GM23248 (cell line): ENCODE results near the gene WDR43. TPM values are rescaled to one million over a fixed set of nuclear protein-coding genes. Genes with fewer than 3 reads are reported as not detected.

ENCODE experiments used
- DNase-seq: peaks from one replicate; pipeline ENCODE4 v3.0.0-alpha.2; 2015
- H2AFZ ChIP-seq: fragments of 200-600 bp; sonication (generic); 2 replicates; pipeline ENCODE4 v1.6.1; 2016; ENCODE audit warnings: antibody characterized with exemption
- H3F3A ChIP-seq: fragments of 200-600 bp; sonication (generic); 2 replicates; pipeline ENCODE4 v1.6.1; 2016; ENCODE audit warnings: mild to moderate bottlenecking, antibody characterized with exemption, mixed run types; ENCODE audit not compliant: insufficient read depth
- H3K27ac ChIP-seq: fragments of 200-600 bp; sonication (generic); 2 replicates; pipeline ENCODE4 v1.5.1; 2016; ENCODE audit warnings: mild to moderate bottlenecking
- H3K27me3 ChIP-seq: fragments of 200-600 bp; sonication (generic); replicated peaks from 2 replicates; pipeline ENCODE4 v1.6.1; 2016; ENCODE audit warnings: mild to moderate bottlenecking; ENCODE audit not compliant: insufficient read depth
- H3K36me3 ChIP-seq: fragments of 200-600 bp; sonication (generic); 2 replicates; pipeline ENCODE4 v1.6.1; 2016; ENCODE audit warnings: low read depth, mild to moderate bottlenecking
- H3K4me1 ChIP-seq: fragments of 200-600 bp; sonication (generic); 2 replicates; pipeline ENCODE4 v1.6.1; 2016; ENCODE audit warnings: mild to moderate bottlenecking; ENCODE audit not compliant: insufficient read depth
- H3K4me2 ChIP-seq: fragments of 200-600 bp; sonication (generic); one replicate; pipeline ENCODE4 v1.6.1; 2016; ENCODE audit warnings: mild to moderate bottlenecking; ENCODE audit not compliant: unreplicated experiment
- H3K4me3 ChIP-seq: fragments of 200-600 bp; sonication (generic); 2 replicates; pipeline ENCODE4 v1.5.1; 2016; ENCODE audit warnings: mild to moderate bottlenecking
- H3K79me2 ChIP-seq: fragments of 200-600 bp; sonication (generic); 2 replicates; pipeline ENCODE4 v1.6.1; 2016; ENCODE audit warnings: mild to moderate bottlenecking; ENCODE audit not compliant: insufficient read depth
- H3K9ac ChIP-seq: fragments of 200-600 bp; sonication (generic); 2 replicates; pipeline ENCODE4 v1.6.1; 2016; ENCODE audit warnings: mild to moderate bottlenecking
- H3K9me2 ChIP-seq: fragments of 200-600 bp; sonication (generic); 2 replicates; pipeline ENCODE4 v1.6.1; 2016; ENCODE audit warnings: mixed run types, mild to moderate bottlenecking, moderate library complexity; ENCODE audit not compliant: insufficient read depth
- H3K9me3 ChIP-seq: fragments of 200-600 bp; sonication (generic); one replicate; pipeline ENCODE4 v1.6.1; 2017; ENCODE audit warnings: low read depth
- H4K20me1 ChIP-seq: fragments of 200-600 bp; sonication (generic); 2 replicates; pipeline ENCODE4 v1.6.0; 2016; ENCODE audit not compliant: insufficient read depth
- EZH2 ChIP-seq: fragments of 200-600 bp; sonication (generic); IDR thresholded peaks from 2 replicates; pipeline ENCODE4 v1.6.1; 2018; ENCODE audit warnings: antibody characterized with exemption, mild to moderate bottlenecking; ENCODE audit not compliant: insufficient read depth, poor library complexity, severe bottlenecking
- EZH2phosphoT487 ChIP-seq: fragments of 200-600 bp; sonication (generic); IDR thresholded peaks from 2 replicates; pipeline ENCODE4 v1.6.1; 2018; ENCODE audit warnings: antibody characterized with exemption, moderate library complexity, mild to moderate bottlenecking, low read depth; ENCODE audit not compliant: insufficient read depth
- WGBS, 2 experiments: methylation state at CpG; one replicate each; pipeline ENCODE4 v1.1.6; 2015 to 2017; ENCODE audit warnings: low lambda C conversion rate in 2 of 2, low coverage in 1 of 2; ENCODE audit errors: missing lambda C conversion rate in 2 of 2; 5-methylcytosine and 5-hydroxymethylcytosine counted together
- in situ Hi-C: fragments of 300-500 bp; cut with MboI; formaldehyde crosslinking; loops from 2 replicates; pipeline ENCODE4 v1.15.0; 2020
- polyA plus RNA-seq: library from polyadenylated mRNA; unstranded; fragments of >200 nt; fragmentation: Nextera tagmentation; extraction: Ambion mirVana; gene quantifications from 2 replicates; pipeline ENCODE4 v1.2.1, GENCODE V29; 2016
- total RNA-seq: library from RNA; depleted of rRNA; stranded (reverse); fragments of >200 nt; shearing (Covaris generic); gene quantifications from 2 replicates; pipeline ENCODE4 v1.2.3, GENCODE V29; 2014

Gene WDR43
- total and polyA plus RNA-seq, 2 experiments from 2014 or later, result 31.3 to 71.8 TPM

DNA sequence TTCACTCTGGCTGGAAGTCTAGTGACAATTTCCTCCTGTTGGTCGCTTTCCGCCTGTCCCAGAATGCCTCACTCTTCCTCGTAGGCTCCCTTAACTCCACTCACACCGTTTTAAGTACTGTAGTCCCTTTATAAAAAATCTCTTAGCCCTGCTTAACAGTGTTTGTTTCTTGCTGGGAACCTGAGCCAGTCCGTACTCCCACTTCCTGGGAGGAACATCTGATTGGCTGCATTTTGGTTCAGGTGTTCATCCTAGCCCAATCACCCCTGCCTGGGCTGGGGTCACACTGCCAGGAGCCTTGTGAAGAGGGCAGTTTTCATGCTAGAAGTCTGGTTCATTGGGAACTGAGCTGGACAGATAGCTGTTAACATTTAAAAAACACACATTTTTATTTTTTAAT, 61.0 kb downstream of the WDR43 start:
- H3K4me1 ChIP-seq, result peaks cover 21% of the 10 kb centered on the region
- in situ Hi-C loops, result loop anchor here (5.0 to 25.0 kb wide), 3 partner anchors 247 to 1107 kb away; no protein-coding TSS in a partner anchor
- no peaks in the 10 kb centered on the region for H3K27me3 ChIP-seq
- no peaks in the 10 kb centered on the region for H3K9me3 ChIP-seq
- 25 to 30% methylated on average over 5 of the region's 5 CpGs for WGBS, 2 experiments
- H3K27ac ChIP-seq, result no peak overlapping the region
- H3K9me2 ChIP-seq, result no peaks in the 10 kb centered on the region
- TF ChIP-seq EZH2phosphoT487, result no peak
- no peak overlapping the region for H3K4me2 ChIP-seq
- H3K79me2 ChIP-seq, result no peaks in the 10 kb centered on the region
- H3K9ac ChIP-seq, result no peak overlapping the region
- H2AFZ ChIP-seq, result no peak overlapping the region
- H4K20me1 ChIP-seq, result no peaks in the 10 kb centered on the region
- no peak for DNase-seq
- H3F3A ChIP-seq, result peaks cover 15% of the 10 kb centered on the region
- H3K4me3 ChIP-seq, result no peak overlapping the region
- H3K36me3 ChIP-seq, result no peaks in the 10 kb centered on the region

DNA sequence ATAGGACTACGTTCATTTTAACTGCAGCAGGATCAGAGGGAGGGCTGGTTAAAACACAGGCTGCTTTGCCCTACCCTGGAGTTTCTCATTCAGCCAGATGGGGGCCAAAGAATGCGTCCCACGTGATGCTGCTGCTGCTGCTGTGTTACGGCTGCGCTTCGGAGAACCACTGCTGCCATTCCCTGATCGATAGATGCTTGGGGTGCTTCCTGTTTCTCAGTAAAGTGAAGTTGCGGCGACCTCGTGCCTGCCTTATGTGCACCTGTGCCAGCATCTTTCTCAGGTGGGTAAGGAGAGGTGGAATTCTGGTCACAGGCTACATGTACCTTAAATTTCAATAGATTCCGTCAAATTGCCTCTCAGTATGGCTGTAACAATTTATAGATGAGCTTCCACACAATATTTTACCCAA, 62.0 kb downstream of the WDR43 start:
- Histone ChIP-seq H3K4me3 (peak overlapping the region; percentile 63), H3K36me3 (no peaks in the 10 kb centered on the region), H3K9me3 (no peaks in the 10 kb centered on the region), H3K4me2 (peak overlapping the region; percentile 82), H3F3A (peaks cover 9% of the 10 kb centered on the region), H3K79me2 (no peaks in the 10 kb centered on the region), H2AFZ (peak overlapping the region; percentile 73), H3K9ac (peak overlapping the region; percentile 53), H4K20me1 (no peaks in the 10 kb centered on the region), H3K4me1 (peaks cover 15% of the 10 kb centered on the region), H3K9me2 (no peaks in the 10 kb centered on the region), H3K27ac (no peak overlapping the region), H3K27me3 (no peaks in the 10 kb centered on the region)
- DNase-seq, result peak; percentile 74
- TF ChIP-seq EZH2phosphoT487 (no peak), EZH2 (no peak)
- in situ Hi-C loops, result loop anchor here (5.0 to 25.0 kb wide), 3 partner anchors 246 to 1106 kb away; no protein-coding TSS in a partner anchor
- 9 to 13% methylated on average over 11 of the region's 11 CpGs for WGBS, 2 experiments

DNA sequence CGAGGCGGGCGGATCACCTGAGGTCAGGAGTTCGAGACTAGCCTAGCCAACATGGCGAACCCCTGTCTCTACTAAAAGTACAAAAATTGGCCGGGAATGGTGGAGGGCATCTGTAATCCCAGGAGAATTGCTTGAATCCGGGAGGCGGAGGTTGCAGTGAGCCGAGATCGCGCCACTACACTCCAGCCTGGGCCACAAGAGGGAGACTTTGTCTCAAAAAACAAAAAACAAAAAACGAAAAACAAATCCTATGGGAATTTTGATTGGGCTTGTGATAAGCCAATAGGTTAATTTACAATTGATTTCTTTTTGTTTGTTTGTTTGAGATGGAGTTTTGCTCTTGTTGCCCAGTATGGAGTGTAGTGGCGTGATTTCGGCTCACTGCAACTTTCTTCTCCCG, 62.4 kb downstream of the WDR43 start:
- H3K27ac ChIP-seq, result no peak overlapping the region
- H3K9me2 ChIP-seq, result no peaks in the 10 kb centered on the region
- in situ Hi-C loops, result loop anchor here (5.0 to 25.0 kb wide), 3 partner anchors 245 to 1105 kb away; no protein-coding TSS in a partner anchor
- no peaks in the 10 kb centered on the region for H3K9me3 ChIP-seq
- 12 to 16% methylated on average over 15 of the region's 15 CpGs for WGBS, 2 experiments
- DNase-seq, result peak; percentile 54
- peak overlapping the region; percentile 63 for H3K4me3 ChIP-seq
- no peak for TF ChIP-seq EZH2phosphoT487
- no peak for TF ChIP-seq EZH2
- H3K36me3 ChIP-seq, result no peaks in the 10 kb centered on the region
- H2AFZ ChIP-seq, result peak overlapping the region; percentile 73
- H3K4me2 ChIP-seq, result peak overlapping the region; percentile 82
- no peaks in the 10 kb centered on the region for H4K20me1 ChIP-seq
- H3K79me2 ChIP-seq, result no peaks in the 10 kb centered on the region
- H3K4me1 ChIP-seq, result peaks cover 10% of the 10 kb centered on the region
- H3F3A ChIP-seq, result peaks cover 4% of the 10 kb centered on the region
- peak overlapping the region; percentile 53 for H3K9ac ChIP-seq
- no peaks in the 10 kb centered on the region for H3K27me3 ChIP-seq

DNA sequence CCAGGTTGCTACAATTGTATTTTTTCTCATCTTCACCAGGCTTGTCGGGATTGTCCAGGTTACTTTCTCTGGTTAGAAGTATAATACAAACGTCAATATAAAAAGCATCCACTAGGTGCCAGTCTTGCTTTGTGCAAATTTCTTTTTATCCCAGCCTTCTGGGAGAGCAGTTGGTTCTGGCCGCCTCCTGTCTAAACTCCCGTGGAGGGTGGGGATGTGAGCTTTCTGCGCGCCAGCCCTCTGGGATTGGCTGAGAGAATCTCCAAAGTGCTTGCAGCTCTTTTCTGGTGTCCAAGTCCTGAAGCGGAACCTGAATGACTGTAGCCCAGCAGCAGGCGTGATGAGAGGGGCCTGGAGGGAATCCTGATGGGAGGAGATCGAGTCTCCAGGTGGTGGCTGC, 64.2 kb downstream of the WDR43 start:
- Histone ChIP-seq H3K79me2 (no peaks in the 10 kb centered on the region), H3K36me3 (no peaks in the 10 kb centered on the region), H3K27me3 (no peaks in the 10 kb centered on the region), H3K4me1 (no peaks in the 10 kb centered on the region; the same call in 1 of the 2 replicates), H3K9ac (no peak overlapping the region), H3K9me3 (no peaks in the 10 kb centered on the region), H3K9me2 (no peaks in the 10 kb centered on the region), H3K27ac (no peak overlapping the region), H3K4me3 (peak overlapping the region; percentile 38; the same call in 1 of the 2 replicates), H3K4me2 (peak overlapping the region; percentile 68), H3F3A (no peaks in the 10 kb centered on the region), H2AFZ (peak overlapping the region; percentile 59), H4K20me1 (no peaks in the 10 kb centered on the region)
- TF ChIP-seq EZH2, result no peak
- no peak for TF ChIP-seq EZH2phosphoT487
- DNase-seq, result peak; percentile 90
- 4 to 6% methylated on average over 9 of the region's 9 CpGs for WGBS, 2 experiments
- in situ Hi-C loops, result loop anchor here (5.0 to 25.0 kb wide), 3 partner anchors 244 to 1104 kb away; no protein-coding TSS in a partner anchor

DNA sequence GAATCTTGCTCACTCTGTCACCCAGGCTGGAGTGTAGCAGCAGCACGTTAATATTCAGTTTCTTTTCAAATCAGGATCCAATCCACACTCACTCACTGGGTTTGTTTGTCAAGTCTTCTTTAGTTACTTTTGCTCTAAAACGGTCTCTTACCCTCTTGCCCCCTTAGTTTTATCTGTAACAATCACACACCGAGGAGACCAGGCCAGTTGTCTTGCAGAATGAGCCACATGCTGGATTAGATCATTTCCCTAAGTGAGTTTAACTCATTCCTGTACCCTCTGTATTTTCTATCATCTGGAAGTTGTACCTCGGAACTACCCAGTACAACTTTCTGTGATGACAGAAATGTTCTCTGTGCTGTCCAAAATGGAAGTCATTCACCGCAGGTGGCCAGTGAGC, 65.9 kb downstream of the WDR43 start:
- Histone ChIP-seq H3K36me3 (no peaks in the 10 kb centered on the region), H3K79me2 (no peaks in the 10 kb centered on the region), H3K9me3 (no peaks in the 10 kb centered on the region), H3K4me3 (no peak overlapping the region), H3K27ac (no peak overlapping the region), H3F3A (no peaks in the 10 kb centered on the region), H2AFZ (no peak overlapping the region), H3K9me2 (no peaks in the 10 kb centered on the region), H3K4me2 (no peak overlapping the region), H3K27me3 (no peaks in the 10 kb centered on the region), H3K4me1 (no peaks in the 10 kb centered on the region; the same call in 1 of the 2 replicates), H4K20me1 (no peaks in the 10 kb centered on the region), H3K9ac (no peak overlapping the region)
- TF ChIP-seq EZH2 (no peak), EZH2phosphoT487 (no peak)
- WGBS, 2 experiments, result 46 to 47% methylated on average over 5 of the region's 5 CpGs
- DNase-seq, result no peak
- in situ Hi-C loops, result loop anchor here (25.0 kb wide), 2 partner anchors 877 to 1102 kb away; no protein-coding TSS in a partner anchor
